SK-N-SH (cell line): ENCODE measurements around the gene C4orf50. TPM values are rescaled to one million over a fixed set of nuclear protein-coding genes. Genes with fewer than 3 reads are reported as not detected.

Experiments used
- CTCF ChIA-PET: fragments of 300-600, 350-600 bp; formaldehyde crosslinking; extraction: SDS; loops from one replicate; lab custom pipeline; 2021; lab: Yijun Ruan, JAX
- POLR2A ChIA-PET: fragments of 350-600 bp; sonication (Branson Sonifier 250); formaldehyde crosslinking; extraction: SDS; loops from one replicate; lab custom pipeline; 2020; ENCODE audit warnings: antibody characterized with exemption, inconsistent platforms; lab: Yijun Ruan, JAX
- DNase-seq: peaks from one replicate; pipeline ENCODE4 v3.0.0; 2012
- H2AFZ ChIP-seq: fragments of 200-600 bp; sonication (generic); 2 replicates; pipeline ENCODE4 v1.8.1; 2016; ENCODE audit warnings: antibody characterized with exemption, mild to moderate bottlenecking, low read depth
- H3F3A ChIP-seq: fragments of 200-600 bp; sonication (generic); replicated peaks from 2 replicates; pipeline ENCODE3; 2016; ENCODE audit warnings: antibody characterized with exemption, mild to moderate bottlenecking; ENCODE audit not compliant: insufficient read depth
- H3K27ac ChIP-seq, 2 experiments: fragments of 200-500 bp in 1 of 2; fragments of 200-600 bp in 1 of 2; sonication (Bioruptor generic) in 1 of 2; sonication (generic), shearing (Covaris generic) in 1 of 2; 2 replicates each; pipeline versions ENCODE4 v1.5.1 to v1.6.1; 2014 to 2016; ENCODE audit warnings: low read depth in 2 of 2, inconsistent platforms in 1 of 2, low read length in 1 of 2, mild to moderate bottlenecking in 1 of 2, mixed read lengths in 1 of 2
- H3K27me3 ChIP-seq: fragments of 200-600 bp; sonication (generic), shearing (Covaris generic); 2 replicates; pipeline ENCODE4 v1.6.1; 2016; ENCODE audit warnings: mixed run types; ENCODE audit not compliant: insufficient read depth
- H3K36me3 ChIP-seq, 2 experiments: fragments of 200-500 bp in 1 of 2; fragments of 200-600 bp in 1 of 2; sonication (Bioruptor generic) in 1 of 2; sonication (generic) in 1 of 2; replicated peaks in 1 of 2; 2 replicates each; pipeline versions ENCODE3 to v1.5.1; 2014 to 2016; ENCODE audit warnings: low read length in 1 of 2, mild to moderate bottlenecking in 1 of 2; ENCODE audit not compliant: insufficient read depth in 2 of 2, control insufficient read depth in 1 of 2
- H3K4me1 ChIP-seq, 2 experiments: fragments of 200-500 bp in 1 of 2; fragments of 200-600 bp in 1 of 2; sonication (Bioruptor generic) in 1 of 2; sonication (generic), shearing (Covaris generic) in 1 of 2; 2 replicates each; pipeline versions ENCODE4 v1.5.1 to v1.6.1; 2014 to 2016; ENCODE audit warnings: low read depth in 1 of 2, low read length in 1 of 2, mixed run types in 1 of 2; ENCODE audit not compliant: insufficient read depth in 2 of 2, control insufficient read depth in 1 of 2
- H3K4me2 ChIP-seq: fragments of 200-600 bp; sonication (generic), shearing (Covaris generic); 2 replicates; pipeline ENCODE4 v1.6.1; 2017; ENCODE audit warnings: mixed run types
- H3K4me3 ChIP-seq, 2 experiments: fragments of 200-500 bp in 1 of 2; fragments of 200-600 bp in 1 of 2; sonication (Bioruptor generic) in 1 of 2; sonication (generic), shearing (Covaris generic) in 1 of 2; 2 replicates each; pipeline versions ENCODE4 v1.5.1 to v1.8.1; 2014 to 2016; ENCODE audit warnings: low read depth in 2 of 2, inconsistent platforms in 1 of 2, low read length in 1 of 2, mild to moderate bottlenecking in 1 of 2, mixed read lengths in 1 of 2, moderate library complexity in 1 of 2
- H3K79me2 ChIP-seq: fragments of 200-600 bp; sonication (generic); 2 replicates; pipeline ENCODE4 v1.8.1; 2017; ENCODE audit warnings: mild to moderate bottlenecking; ENCODE audit not compliant: insufficient read depth
- H3K9ac ChIP-seq: fragments of 200-600 bp; sonication (generic); 2 replicates; pipeline ENCODE4 v1.6.1; 2017; ENCODE audit warnings: mixed run types
- H3K9me2 ChIP-seq: fragments of 200-600 bp; sonication (generic); 2 replicates; pipeline ENCODE4 v1.6.1; 2017; ENCODE audit warnings: mixed run types
- H3K9me3 ChIP-seq: fragments of 200-600 bp; sonication (generic); 2 replicates; pipeline ENCODE4 v1.6.1; 2017; ENCODE audit warnings: mixed run types, mild to moderate bottlenecking, moderate library complexity
- H4K20me1 ChIP-seq: fragments of 200-600 bp; sonication (generic); 2 replicates; pipeline ENCODE4 v1.6.1; 2017; ENCODE audit warnings: mild to moderate bottlenecking, mixed run types; ENCODE audit not compliant: insufficient read depth
- CHD2 ChIP-seq: fragments of 150-350 bp; IDR thresholded peaks from 2 replicates; pipeline ENCODE4 v1.6.1; 2018; ENCODE audit warnings: low read length; ENCODE audit not compliant: partially characterized antibody
- ELF1 ChIP-seq: IDR thresholded peaks from 2 replicates; pipeline ENCODE4 v1.4.0; 2012
- EP300 ChIP-seq, 2 experiments: IDR thresholded peaks; 2 replicates each; pipeline versions ENCODE4 v1.4.0 to v1.6.1; 2012; ENCODE audit warnings: borderline replicate concordance in 1 of 2, low read depth in 1 of 2, low read length in 1 of 2
- FOSL2 ChIP-seq: IDR thresholded peaks from 2 replicates; pipeline ENCODE4 v1.4.0; 2012; ENCODE audit warnings: low read depth, mild to moderate bottlenecking, moderate library complexity, borderline replicate concordance
- FOXJ3 ChIP-seq: sonication (generic); formaldehyde crosslinking; IDR thresholded peaks from 2 replicates; pipeline ENCODE4 v1.5.1; 2020; ENCODE audit warnings: mild to moderate bottlenecking, missing genetic modification reagents
- GATA2 ChIP-seq: sonication (generic); formaldehyde crosslinking; IDR thresholded peaks from 2 replicates; pipeline ENCODE4 v1.5.0; 2020; ENCODE audit warnings: mild to moderate bottlenecking, missing genetic modification reagents
- IRF3 ChIP-seq: fragments of 150-350 bp; IDR thresholded peaks from 2 replicates; pipeline ENCODE4 v1.6.1; 2016; ENCODE audit warnings: mild to moderate bottlenecking, low read depth, low read length
- MEF2A ChIP-seq: IDR thresholded peaks from 2 replicates; pipeline ENCODE4 v1.4.0; 2012; ENCODE audit warnings: low read depth, borderline replicate concordance
- MXI1 ChIP-seq: IDR thresholded peaks from 2 replicates; pipeline ENCODE4 v1.6.1; 2012; ENCODE audit warnings: mild to moderate bottlenecking, low read depth, low read length, improper control_type of control experiment
- PBX3 ChIP-seq: IDR thresholded peaks from 2 replicates; pipeline ENCODE4; 2012
- RXRA ChIP-seq: IDR thresholded peaks from 2 replicates; pipeline ENCODE4 v1.4.0; 2012; ENCODE audit warnings: low read depth, mild to moderate bottlenecking, borderline replicate concordance
- TAF1 ChIP-seq: IDR thresholded peaks from 2 replicates; pipeline ENCODE4 v1.6.1; 2012; ENCODE audit warnings: low read depth, mild to moderate bottlenecking, low read length, moderate library complexity, borderline replicate concordance
- WGBS: methylation state at CpG from one replicate; pipeline ENCODE4 v1.1.6; 2017; ENCODE audit warnings: low lambda C conversion rate; 5-methylcytosine and 5-hydroxymethylcytosine counted together
- polyA plus RNA-seq, 3 experiments: library from polyadenylated mRNA; depleted of rRNA; stranded (reverse); fragments of >200 nt; gene quantifications; 2 replicates each; pipeline ENCODE4 v1.2.3, GENCODE V29; 2012
- TF ChIP-seq, protein P1 (sequence below): IDR thresholded peaks from 2 replicates; pipeline ENCODE4 v1.6.1; 2012; ENCODE audit warnings: mild to moderate bottlenecking, low read depth, low read length, moderate library complexity

The C4orf50 gene
- polyA plus RNA-seq, 1 of the 3 experiments (the other 2 are of a cell fraction) = under 0.01 TPM

DNA sequence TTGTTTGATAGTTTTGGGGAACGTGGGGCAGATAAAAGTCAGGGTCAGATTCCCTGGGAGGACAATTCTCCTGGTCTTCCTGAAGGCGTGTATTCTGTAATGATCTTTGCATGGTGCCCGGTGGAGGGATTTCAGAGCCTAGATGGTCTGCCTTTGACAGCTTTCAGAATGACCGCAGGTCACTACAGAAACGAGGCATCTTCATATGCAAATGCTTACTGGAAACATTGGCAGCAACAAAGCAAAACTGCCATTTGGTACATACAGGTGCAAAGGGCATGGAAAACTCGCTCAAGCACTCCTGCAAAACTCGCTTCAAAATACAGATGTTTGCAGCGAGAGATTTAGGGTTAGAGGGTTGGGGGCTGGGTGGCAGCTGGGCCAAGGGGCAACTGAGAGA lies 8.8 kb downstream of the C4orf50 start:
- peaks cover 0 to 9% of the 10 kb centered on the region in 2 experiments; a peak in 1 of 4 replicates for H3K4me1 ChIP-seq
- CTCF ChIA-PET = interaction anchor here (0.6 to 10.5 kb wide), 5 partner anchors 8 to 597 kb away, joined by 3 to 107 read pairs (median 10); no protein-coding TSS in a partner anchor
- no peaks in the 10 kb centered on the region for H3K27me3 ChIP-seq
- no peak for DNase-seq
- no peak overlapping the region for H3K4me3 ChIP-seq
- no peaks in the 10 kb centered on the region for H3K36me3 ChIP-seq
- TF ChIP-seq GATA2 (no peak), ELF1 (no peak), EP300 (IDR thresholded peaks at IDR 0.05; ENCODE audit: borderline replicate concordance in 1 of 2, low read depth in 1 of 2, low read length in 1 of 2) (no peak), FOSL2 (no peak), RXRA (no peak), CHD2 (no peak), TAF1 (no peak), PBX3 (no peak)
- TF ChIP-seq, all 33 proteins: peak for 0
- Histone ChIP-seq H4K20me1 (no peaks in the 10 kb centered on the region), H3K9me2 (no peaks in the 10 kb centered on the region), H2AFZ (no peak overlapping the region), H3K4me2 (no peak overlapping the region), H3F3A (no peaks in the 10 kb centered on the region), H3K79me2 (no peaks in the 10 kb centered on the region), H3K27ac (no peak overlapping the region), H3K9ac (no peak overlapping the region), H3K9me3 (no peaks in the 10 kb centered on the region)
- WGBS = 45% methylated on average over 8 of the region's 8 CpGs
- POLR2A ChIA-PET = no interaction called here

- CTCF ChIA-PET = interaction anchor here (0.6 to 10.5 kb wide), 5 partner anchors 9 to 598 kb away, joined by 3 to 107 read pairs (median 10); no protein-coding TSS in a partner anchor
- WGBS = 68% methylated on average over 13 of the region's 19 CpGs
- Histone ChIP-seq H4K20me1 (no peaks in the 10 kb centered on the region), H3K9me2 (no peaks in the 10 kb centered on the region), H3K4me1 (peaks cover 0 to 9% of the 10 kb centered on the region in 2 experiments; a peak in 1 of 4 replicates), H3F3A (no peaks in the 10 kb centered on the region), H3K36me3 (no peaks in the 10 kb centered on the region), H3K27ac (no peak overlapping the region), H3K27me3 (no peaks in the 10 kb centered on the region), H3K4me2 (no peak overlapping the region), H2AFZ (no peak overlapping the region), H3K79me2 (no peaks in the 10 kb centered on the region), H3K4me3 (no peak overlapping the region), H3K9ac (no peak overlapping the region), H3K9me3 (no peaks in the 10 kb centered on the region)
- DNase-seq = no peak
- no peak for TF ChIP-seq FOXJ3 (CRISPR knock-in tag)
- no peak for TF ChIP-seq IRF3
- no peak for TF ChIP-seq TAF1
- TF ChIP-seq, protein P1, sequence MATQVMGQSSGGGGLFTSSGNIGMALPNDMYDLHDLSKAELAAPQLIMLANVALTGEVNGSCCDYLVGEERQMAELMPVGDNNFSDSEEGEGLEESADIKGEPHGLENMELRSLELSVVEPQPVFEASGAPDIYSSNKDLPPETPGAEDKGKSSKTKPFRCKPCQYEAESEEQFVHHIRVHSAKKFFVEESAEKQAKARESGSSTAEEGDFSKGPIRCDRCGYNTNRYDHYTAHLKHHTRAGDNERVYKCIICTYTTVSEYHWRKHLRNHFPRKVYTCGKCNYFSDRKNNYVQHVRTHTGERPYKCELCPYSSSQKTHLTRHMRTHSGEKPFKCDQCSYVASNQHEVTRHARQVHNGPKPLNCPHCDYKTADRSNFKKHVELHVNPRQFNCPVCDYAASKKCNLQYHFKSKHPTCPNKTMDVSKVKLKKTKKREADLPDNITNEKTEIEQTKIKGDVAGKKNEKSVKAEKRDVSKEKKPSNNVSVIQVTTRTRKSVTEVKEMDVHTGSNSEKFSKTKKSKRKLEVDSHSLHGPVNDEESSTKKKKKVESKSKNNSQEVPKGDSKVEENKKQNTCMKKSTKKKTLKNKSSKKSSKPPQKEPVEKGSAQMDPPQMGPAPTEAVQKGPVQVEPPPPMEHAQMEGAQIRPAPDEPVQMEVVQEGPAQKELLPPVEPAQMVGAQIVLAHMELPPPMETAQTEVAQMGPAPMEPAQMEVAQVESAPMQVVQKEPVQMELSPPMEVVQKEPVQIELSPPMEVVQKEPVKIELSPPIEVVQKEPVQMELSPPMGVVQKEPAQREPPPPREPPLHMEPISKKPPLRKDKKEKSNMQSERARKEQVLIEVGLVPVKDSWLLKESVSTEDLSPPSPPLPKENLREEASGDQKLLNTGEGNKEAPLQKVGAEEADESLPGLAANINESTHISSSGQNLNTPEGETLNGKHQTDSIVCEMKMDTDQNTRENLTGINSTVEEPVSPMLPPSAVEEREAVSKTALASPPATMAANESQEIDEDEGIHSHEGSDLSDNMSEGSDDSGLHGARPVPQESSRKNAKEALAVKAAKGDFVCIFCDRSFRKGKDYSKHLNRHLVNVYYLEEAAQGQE = no peak
- TF ChIP-seq MXI1 = no peak
- TF ChIP-seq MEF2A = no peak
- POLR2A ChIA-PET = no interaction called here
Measured at GRCh38 chr4:6008766-6009385, 9.4 kb downstream of the C4orf50 start.
